ENCODE data around the gene JPH2.

The JPH2 gene

GRCh38 chr20:44099832-44100231 is 87.2 kb downstream of the JPH2 start:
- no peak for DNase-seq (ENCODE audit: low read depth)

GRCh38 chr20:44098657-44099056 is 88.3 kb downstream of the JPH2 start:
- no peak for DNase-seq (ENCODE audit: low read depth)

DNA sequence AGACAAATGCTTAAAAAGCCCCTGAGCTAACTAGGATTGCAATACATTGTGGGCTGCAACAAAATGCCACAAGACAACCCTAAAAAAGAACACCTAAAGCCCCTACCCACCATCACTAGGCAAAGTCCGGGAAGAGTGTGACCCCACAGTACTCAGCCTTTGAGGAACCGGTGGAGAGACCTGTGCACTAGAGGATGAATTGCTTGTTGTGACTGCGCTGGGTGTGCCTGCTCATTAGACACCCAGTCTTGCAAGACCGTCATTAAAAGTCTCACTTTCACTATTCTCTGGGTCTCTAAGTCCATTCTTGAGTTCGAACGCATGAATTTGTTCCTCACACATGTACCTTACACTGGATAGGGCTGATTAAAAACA is 88.7 kb downstream of the JPH2 start:
- DNase-seq (ENCODE audit: low read depth), result no peak

GRCh38 chr20:44097521-44098255 is 89.3 kb downstream of the JPH2 start:
- DNase-seq (ENCODE audit: low read depth), result no peak

DNA sequence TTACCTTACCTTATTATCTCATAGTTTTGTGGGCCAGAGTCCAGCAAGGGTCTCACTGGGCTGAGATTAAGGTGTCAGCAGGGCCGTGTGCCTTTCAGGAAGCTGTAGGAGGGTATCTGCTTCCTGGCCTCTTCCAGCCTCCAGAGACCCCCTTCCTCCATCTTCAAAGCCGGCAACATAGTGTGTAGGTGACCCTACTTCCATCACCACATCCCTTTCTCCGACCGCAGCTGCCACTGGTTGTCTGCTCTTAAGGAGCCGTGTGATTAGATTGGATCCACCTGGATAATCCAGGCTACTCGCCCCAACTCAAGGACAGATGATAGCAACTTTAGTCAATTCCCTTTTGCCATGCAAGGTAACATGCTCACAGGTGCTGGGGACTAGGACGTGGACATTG is 91.2 kb downstream of the JPH2 start:
- no peak for DNase-seq (ENCODE audit: low read depth)

- no peak for DNase-seq (ENCODE audit: low read depth)
Measured at GRCh38 chr20:44093249-44093582, 93.8 kb downstream of the JPH2 start.

- no peak for DNase-seq (ENCODE audit: low read depth)
Measured at GRCh38 chr20:44092551-44093248, 94.3 kb downstream of the JPH2 start.

DNA sequence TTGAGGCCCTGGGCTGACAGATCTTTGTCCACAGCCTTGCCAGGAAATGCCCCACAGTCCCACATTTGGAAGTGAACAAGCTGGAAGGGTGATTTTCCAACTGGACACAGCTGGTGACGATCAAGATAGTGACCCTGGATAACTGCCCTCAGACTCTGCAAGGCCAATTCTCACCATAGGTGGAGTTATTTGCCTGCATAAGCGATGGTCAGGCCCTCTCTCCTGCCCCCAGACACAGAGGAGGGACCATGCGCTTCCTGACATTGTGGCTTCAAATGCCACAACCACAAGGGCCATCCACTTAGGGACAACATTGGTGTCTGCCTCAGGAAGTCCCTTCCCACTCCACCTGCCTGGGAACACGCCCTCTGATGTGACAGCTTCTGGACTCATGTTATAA is 96.0 kb downstream of the JPH2 start:
- no peak for DNase-seq (ENCODE audit: low read depth)

DNA sequence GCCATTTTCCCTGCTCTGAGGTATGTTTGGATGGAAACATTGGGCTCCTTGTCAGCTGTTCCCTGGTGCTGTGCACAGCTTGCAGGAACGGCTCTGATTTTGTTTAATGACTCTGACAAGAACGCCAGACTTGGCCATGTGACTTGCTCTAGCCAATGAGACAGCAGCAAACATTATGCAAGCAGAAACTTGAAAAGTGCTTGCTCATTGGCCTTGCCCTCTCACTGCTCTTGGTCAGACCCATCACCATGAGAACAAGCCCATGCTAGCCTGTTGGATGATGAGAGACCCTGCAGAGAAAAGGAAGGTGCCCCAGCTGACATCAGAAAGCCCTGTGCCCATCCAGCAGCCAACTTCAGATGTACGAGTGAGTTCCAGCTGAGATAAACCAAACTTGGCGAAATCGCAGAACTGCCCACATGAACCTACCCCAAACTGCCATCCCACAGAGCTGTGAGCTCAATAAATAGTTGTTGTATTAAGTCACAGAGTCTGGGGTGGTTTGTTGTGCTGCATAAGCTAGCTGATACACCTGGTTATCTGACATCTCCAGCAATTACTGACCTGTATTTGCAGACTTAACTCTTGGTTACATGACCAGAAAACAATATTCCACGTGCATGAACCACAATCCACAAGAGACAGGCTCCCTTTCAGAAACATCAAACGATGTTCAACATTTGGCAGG is 96.9 kb downstream of the JPH2 start:
- DNase-seq (ENCODE audit: low read depth), result no peak

GRCh38 chr20:44087857-44088120 is 99.2 kb downstream of the JPH2 start:
- DNase-seq (ENCODE audit: low read depth), result no peak

DNA sequence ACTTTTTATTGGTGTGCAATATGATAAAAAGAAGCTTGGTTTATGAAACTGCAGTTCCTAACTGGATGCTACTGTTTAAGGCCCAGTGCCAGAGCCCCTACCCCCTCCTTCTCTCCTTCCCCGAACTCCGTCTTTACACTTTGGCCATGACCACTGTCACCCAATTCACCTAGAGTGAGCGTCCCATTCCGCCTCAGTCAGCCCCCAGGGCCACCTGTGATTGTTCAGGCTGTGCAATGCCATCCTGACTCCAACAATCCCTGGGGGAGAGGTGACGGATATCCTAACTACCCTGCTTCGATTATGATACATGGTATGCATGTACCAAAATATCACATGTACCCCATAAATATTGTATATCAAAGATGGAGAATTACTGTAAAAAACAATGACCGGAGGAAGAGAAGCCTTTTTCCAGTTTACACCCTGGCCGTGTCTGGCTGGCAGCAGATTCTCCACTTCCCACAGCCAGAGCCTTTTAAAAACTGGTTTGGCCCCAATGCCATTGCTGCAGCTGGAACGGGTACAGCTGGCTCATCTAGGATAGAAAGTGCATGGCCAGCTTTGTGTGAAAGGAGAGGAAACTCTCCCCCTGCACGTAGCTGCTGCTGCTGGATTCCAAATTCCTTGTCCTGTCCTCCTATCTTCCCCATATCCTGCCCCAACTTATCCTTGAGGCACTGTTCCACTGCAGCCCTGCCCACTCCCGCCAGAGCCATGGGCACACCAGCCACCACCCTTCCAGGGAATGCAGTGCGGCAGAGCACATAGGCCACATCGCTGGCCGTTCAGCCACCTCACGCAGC is 99.7 kb downstream of the JPH2 start:
- no peak for DNase-seq (ENCODE audit: low read depth)

- DNase-seq (ENCODE audit: low read depth), result no peak
Measured at GRCh38 chr20:44085616-44086434, 101.2 kb downstream of the JPH2 start.

DNA sequence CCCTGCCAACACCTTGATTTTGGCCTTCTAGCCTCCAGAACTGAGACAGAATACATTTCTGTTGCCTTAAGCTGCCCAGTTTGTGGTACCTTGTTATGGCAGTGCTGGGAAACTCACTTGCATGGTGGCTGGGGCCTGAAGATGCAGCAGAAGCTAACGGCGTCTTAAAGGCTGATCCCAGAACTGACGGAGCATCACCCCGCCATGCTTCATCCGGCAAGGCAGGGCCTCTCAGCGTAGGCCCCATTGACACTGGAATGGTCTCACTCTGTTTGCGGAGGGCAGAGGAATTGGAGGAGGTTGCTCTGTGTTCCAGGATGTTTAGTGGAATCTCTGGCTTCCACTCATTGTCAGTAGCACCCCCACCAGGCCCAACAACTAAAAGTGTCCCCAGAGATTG is 102.1 kb downstream of the JPH2 start:
- DNase-seq (ENCODE audit: low read depth), result no peak

DNA sequence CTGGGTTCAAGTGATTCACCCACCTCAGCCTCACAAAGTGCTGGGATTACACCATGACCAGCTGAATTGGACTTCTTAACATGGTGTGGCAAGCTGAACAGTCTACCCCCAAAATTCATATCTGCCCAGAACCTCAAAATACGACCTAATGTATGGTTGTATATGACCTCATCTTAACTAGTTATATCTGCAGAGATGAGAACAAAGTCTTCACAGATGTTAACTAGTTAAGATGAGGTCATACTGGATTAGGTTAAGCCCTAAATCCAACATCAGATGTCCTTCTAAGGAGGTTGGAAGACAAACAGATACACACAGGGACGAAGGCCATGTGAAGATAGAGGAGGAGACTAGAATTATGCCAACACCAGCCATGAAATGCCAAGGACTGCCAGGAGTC is 102.5 kb downstream of the JPH2 start:
- no peak for DNase-seq (ENCODE audit: low read depth)

GRCh38 chr20:44083220-44083933 is 103.6 kb downstream of the JPH2 start:
- no peak for DNase-seq (ENCODE audit: low read depth)

DNA sequence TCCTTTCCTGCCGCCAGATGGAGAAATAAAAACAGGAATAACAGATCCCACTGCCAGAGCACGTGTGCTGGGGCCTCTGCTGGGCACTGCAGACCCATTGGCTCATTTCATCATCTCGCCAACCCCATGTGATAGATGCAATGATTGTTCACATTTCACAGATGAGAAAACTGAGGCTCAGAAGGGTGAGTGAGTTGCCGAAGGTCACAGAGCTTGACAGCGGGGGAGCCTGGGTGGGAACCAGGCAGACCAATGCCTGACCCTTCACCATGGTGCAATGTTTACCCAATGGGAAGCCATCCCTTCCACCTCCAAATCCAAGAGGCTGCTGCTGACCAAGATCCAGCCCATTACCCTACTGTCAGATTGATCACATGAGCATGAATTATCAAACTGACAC is 105.1 kb downstream of the JPH2 start:
- no peak for DNase-seq (ENCODE audit: low read depth)

DNA sequence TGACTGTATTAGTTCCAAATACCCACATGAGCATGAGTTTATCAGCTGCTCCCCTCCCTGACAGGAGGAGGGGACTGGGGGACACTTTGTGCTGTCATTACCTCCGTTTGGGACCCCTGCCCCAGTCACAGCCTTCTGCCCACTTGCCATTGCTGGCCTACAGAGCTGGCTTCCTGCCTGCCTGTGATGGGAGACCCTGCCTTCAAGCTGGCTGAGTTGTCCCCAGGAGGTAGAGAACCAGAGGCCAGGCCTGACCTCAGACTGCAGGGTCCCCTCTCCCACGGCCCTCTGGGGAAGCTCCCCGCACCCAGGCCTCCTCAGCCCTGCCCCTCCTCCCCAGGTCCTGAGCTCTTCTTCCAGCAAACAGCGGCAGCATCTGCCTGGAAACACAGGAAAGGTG is 105.5 kb downstream of the JPH2 start:
- DNase-seq (ENCODE audit: low read depth), result no peak

GRCh38 chr20:44080646-44081267 is 106.2 kb downstream of the JPH2 start:
- DNase-seq (ENCODE audit: low read depth), result peak; percentile 61

DNA sequence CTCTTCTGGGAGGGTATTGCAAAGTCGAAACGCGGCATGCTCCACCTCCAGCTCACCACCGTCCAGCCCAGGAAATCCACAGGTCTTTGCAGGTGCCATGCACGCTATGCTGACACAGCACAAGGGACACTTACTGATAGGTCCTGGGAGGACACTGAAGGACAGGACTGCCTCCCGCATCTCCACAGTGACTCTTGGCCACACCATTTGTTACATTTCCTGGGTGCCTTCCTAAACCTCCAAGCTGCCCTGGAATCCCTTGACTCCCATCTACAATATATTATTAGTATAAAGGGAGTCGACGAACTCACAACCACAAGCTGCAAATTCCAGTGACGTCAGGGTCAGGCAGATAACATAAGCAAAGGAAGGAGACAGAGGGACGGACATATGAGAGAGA is 106.9 kb downstream of the JPH2 start:
- no peak for DNase-seq (ENCODE audit: low read depth)

- DNase-seq (ENCODE audit: low read depth), result no peak
Measured at GRCh38 chr20:44079291-44079690, 107.7 kb downstream of the JPH2 start.

- no peak for DNase-seq (ENCODE audit: low read depth)
Measured at GRCh38 chr20:44075950-44076232, 111.1 kb downstream of the JPH2 start.
